ENCODE data around the gene MKS1.
A peak's percentile ranks its signal among the peaks of the same experiment; 100 is the strongest.

MKS1 gene

GRCh38 chr17:58200024-58200633 is 18.9 kb downstream of the MKS1 start:
- DNase-seq (ENCODE audit: low read depth), result peak; percentile 24

- DNase-seq (ENCODE audit: low read depth), result no peak
Measured at GRCh38 chr17:58196610-58197009, 22.4 kb downstream of the MKS1 start.

GRCh38 chr17:58195518-58196123 is 23.4 kb downstream of the MKS1 start:
- DNase-seq (ENCODE audit: low read depth), result no peak

- no peak for DNase-seq (ENCODE audit: low read depth)
Measured at GRCh38 chr17:58193641-58194255, 25.3 kb downstream of the MKS1 start.

- DNase-seq (ENCODE audit: low read depth), result no peak
Measured at GRCh38 chr17:58192612-58193011, 26.4 kb downstream of the MKS1 start, which contains the start of gene EPX. Gene EPX, plus strand, starts transcription at chr17:58192726. Its CDS starts 121 bp downstream, at chr17:58192847.

GRCh38 chr17:58191241-58191896 is 27.7 kb downstream of the MKS1 start:
- no peak for DNase-seq (ENCODE audit: low read depth)

GRCh38 chr17:58189436-58190146 is 29.5 kb downstream of the MKS1 start:
- no peak for DNase-seq (ENCODE audit: low read depth)

- DNase-seq (ENCODE audit: low read depth), result no peak
Measured at GRCh38 chr17:58187675-58188074, 31.4 kb downstream of the MKS1 start.

GRCh38 chr17:58187063-58187462 is 32.0 kb downstream of the MKS1 start:
- DNase-seq (ENCODE audit: low read depth), result no peak

GRCh38 chr17:58186591-58186990 is 32.5 kb downstream of the MKS1 start:
- DNase-seq (ENCODE audit: low read depth), result no peak

- DNase-seq (ENCODE audit: low read depth), result no peak
Measured at GRCh38 chr17:58184986-58185761, 33.9 kb downstream of the MKS1 start.

GRCh38 chr17:58184308-58184985 is 34.6 kb downstream of the MKS1 start:
- no peak for DNase-seq (ENCODE audit: low read depth)

- DNase-seq (ENCODE audit: low read depth), result no peak
Measured at GRCh38 chr17:58183514-58183913, 35.5 kb downstream of the MKS1 start.

- DNase-seq (ENCODE audit: low read depth), result no peak
Measured at GRCh38 chr17:58181796-58182195, 37.3 kb downstream of the MKS1 start.

GRCh38 chr17:58176200-58176599 is 42.9 kb downstream of the MKS1 start:
- DNase-seq (ENCODE audit: low read depth), result no peak

GRCh38 chr17:58174871-58175270 is 44.2 kb downstream of the MKS1 start:
- no peak for DNase-seq (ENCODE audit: low read depth)

- peak; percentile 24 for DNase-seq (ENCODE audit: low read depth)
Measured at GRCh38 chr17:58172369-58173071, 46.5 kb downstream of the MKS1 start.

- DNase-seq (ENCODE audit: low read depth), result no peak
Measured at GRCh38 chr17:58170622-58171021, 48.4 kb downstream of the MKS1 start.

- DNase-seq (ENCODE audit: low read depth), result no peak
Measured at GRCh38 chr17:58166682-58167081, 52.4 kb downstream of the MKS1 start, which contains the start of gene OR4D2. Gene OR4D2, plus strand, starts transcription at chr17:58166982. Its CDS starts 2,674 bp downstream, at chr17:58169656.

GRCh38 chr17:58165981-58166380 is 53.1 kb downstream of the MKS1 start:
- DNase-seq (ENCODE audit: low read depth), result no peak

Data from activated T-helper 1 cell treated with Interleukin-2 at 50 U/mL for 16 hours (primary cell).